ENCODE data around the gene NAXE. TPM values are rescaled to one million over a fixed set of nuclear protein-coding genes. Genes with fewer than 3 reads are reported as not detected.

NAXE gene
- total and polyA plus RNA-seq, 2 of the 13 experiments (the other 11 are each of a cell fraction or from before 2014, with no cell fraction given): 39.4 to 59.4 TPM

DNA sequence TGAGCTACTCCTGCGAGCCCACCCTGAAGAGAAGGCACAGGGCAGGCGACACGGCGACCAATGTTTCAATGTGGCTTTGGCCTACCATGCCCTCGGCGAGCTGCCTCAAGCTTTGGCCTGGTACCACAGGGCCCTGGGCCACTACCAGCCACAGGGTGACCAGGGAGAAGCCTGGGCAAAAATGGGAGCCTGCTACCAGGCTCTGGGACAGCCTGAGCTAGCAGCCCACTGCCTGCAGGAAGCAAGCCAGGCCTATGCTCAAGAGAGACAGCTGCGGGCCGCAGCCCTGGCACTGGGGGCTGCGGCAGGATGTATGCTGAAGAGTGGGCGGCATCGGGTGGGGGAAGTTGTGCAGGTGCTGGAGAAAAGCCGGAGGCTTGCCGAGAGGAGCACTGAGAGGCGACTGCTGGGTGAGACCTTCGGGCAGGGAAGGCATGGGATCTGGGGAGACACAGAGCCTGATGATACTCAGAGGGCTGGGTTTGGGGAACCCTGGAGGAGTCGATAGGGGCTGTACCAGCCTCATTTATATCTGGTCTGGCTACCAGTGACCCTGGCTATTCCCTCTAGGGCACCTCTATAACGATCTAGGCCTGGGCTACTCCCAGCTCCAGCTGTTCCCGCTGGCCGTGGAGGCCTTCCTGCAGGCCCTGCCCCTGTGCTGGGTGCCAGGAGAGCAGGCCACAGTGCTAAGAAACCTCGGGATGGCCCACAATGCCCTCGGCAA is 9.8 kb upstream of the NAXE start (continued):
- TF ChIP-seq, protein P1, sequence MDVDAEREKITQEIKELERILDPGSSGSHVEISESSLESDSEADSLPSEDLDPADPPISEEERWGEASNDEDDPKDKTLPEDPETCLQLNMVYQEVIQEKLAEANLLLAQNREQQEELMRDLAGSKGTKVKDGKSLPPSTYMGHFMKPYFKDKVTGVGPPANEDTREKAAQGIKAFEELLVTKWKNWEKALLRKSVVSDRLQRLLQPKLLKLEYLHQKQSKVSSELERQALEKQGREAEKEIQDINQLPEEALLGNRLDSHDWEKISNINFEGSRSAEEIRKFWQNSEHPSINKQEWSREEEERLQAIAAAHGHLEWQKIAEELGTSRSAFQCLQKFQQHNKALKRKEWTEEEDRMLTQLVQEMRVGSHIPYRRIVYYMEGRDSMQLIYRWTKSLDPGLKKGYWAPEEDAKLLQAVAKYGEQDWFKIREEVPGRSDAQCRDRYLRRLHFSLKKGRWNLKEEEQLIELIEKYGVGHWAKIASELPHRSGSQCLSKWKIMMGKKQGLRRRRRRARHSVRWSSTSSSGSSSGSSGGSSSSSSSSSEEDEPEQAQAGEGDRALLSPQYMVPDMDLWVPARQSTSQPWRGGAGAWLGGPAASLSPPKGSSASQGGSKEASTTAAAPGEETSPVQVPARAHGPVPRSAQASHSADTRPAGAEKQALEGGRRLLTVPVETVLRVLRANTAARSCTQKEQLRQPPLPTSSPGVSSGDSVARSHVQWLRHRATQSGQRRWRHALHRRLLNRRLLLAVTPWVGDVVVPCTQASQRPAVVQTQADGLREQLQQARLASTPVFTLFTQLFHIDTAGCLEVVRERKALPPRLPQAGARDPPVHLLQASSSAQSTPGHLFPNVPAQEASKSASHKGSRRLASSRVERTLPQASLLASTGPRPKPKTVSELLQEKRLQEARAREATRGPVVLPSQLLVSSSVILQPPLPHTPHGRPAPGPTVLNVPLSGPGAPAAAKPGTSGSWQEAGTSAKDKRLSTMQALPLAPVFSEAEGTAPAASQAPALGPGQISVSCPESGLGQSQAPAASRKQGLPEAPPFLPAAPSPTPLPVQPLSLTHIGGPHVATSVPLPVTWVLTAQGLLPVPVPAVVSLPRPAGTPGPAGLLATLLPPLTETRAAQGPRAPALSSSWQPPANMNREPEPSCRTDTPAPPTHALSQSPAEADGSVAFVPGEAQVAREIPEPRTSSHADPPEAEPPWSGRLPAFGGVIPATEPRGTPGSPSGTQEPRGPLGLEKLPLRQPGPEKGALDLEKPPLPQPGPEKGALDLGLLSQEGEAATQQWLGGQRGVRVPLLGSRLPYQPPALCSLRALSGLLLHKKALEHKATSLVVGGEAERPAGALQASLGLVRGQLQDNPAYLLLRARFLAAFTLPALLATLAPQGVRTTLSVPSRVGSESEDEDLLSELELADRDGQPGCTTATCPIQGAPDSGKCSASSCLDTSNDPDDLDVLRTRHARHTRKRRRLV (CRISPR knock-in tag; IDR thresholded peaks at IDR 0.05): no peak
- TF ChIP-seq IRX3 (CRISPR knock-in tag; IDR thresholded peaks at IDR 0.05; ENCODE audit: borderline replicate concordance, low read depth) (no peak), ZBTB8A (CRISPR knock-in tag; IDR thresholded peaks at IDR 0.05; ENCODE audit: borderline replicate concordance, low read depth) (no peak), ZNF879 (CRISPR knock-in tag; IDR thresholded peaks at IDR 0.05) (no peak), KMT2A (CRISPR knock-in tag; IDR thresholded peaks at IDR 0.05) (no peak), ARNT (IDR thresholded peaks at IDR 0.05) (no peak), POLR2G (IDR thresholded peaks at IDR 0.05; ENCODE audit: low read depth, low read length) (no peak), MTF1 (CRISPR knock-in tag; IDR thresholded peaks at IDR 0.05) (no peak), ZNF343 (CRISPR knock-in tag; IDR thresholded peaks at IDR 0.05) (no peak)
- TF ChIP-seq, protein P2, sequence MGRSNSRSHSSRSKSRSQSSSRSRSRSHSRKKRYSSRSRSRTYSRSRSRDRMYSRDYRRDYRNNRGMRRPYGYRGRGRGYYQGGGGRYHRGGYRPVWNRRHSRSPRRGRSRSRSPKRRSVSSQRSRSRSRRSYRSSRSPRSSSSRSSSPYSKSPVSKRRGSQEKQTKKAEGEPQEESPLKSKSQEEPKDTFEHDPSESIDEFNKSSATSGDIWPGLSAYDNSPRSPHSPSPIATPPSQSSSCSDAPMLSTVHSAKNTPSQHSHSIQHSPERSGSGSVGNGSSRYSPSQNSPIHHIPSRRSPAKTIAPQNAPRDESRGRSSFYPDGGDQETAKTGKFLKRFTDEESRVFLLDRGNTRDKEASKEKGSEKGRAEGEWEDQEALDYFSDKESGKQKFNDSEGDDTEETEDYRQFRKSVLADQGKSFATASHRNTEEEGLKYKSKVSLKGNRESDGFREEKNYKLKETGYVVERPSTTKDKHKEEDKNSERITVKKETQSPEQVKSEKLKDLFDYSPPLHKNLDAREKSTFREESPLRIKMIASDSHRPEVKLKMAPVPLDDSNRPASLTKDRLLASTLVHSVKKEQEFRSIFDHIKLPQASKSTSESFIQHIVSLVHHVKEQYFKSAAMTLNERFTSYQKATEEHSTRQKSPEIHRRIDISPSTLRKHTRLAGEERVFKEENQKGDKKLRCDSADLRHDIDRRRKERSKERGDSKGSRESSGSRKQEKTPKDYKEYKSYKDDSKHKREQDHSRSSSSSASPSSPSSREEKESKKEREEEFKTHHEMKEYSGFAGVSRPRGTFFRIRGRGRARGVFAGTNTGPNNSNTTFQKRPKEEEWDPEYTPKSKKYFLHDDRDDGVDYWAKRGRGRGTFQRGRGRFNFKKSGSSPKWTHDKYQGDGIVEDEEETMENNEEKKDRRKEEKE (IDR thresholded peaks at IDR 0.05): no peak
- TF ChIP-seq, protein P3, sequence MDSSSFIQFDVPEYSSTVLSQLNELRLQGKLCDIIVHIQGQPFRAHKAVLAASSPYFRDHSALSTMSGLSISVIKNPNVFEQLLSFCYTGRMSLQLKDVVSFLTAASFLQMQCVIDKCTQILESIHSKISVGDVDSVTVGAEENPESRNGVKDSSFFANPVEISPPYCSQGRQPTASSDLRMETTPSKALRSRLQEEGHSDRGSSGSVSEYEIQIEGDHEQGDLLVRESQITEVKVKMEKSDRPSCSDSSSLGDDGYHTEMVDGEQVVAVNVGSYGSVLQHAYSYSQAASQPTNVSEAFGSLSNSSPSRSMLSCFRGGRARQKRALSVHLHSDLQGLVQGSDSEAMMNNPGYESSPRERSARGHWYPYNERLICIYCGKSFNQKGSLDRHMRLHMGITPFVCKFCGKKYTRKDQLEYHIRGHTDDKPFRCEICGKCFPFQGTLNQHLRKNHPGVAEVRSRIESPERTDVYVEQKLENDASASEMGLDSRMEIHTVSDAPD (CRISPR knock-in tag; IDR thresholded peaks at IDR 0.05): no peak
- TF ChIP-seq, protein P4, sequence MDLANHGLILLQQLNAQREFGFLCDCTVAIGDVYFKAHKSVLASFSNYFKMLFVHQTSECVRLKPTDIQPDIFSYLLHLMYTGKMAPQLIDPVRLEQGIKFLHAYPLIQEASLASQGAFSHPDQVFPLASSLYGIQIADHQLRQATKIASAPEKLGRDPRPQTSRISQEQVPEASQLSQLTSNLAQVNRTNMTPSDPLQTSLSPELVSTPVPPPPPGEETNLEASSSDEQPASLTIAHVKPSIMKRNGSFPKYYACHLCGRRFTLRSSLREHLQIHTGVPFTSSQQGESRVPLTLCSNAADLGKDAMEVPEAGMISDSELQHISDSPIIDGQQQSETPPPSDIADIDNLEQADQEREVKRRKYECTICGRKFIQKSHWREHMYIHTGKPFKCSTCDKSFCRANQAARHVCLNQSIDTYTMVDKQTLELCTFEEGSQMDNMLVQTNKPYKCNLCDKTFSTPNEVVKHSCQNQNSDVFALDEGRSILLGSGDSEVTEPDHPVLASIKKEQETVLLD (CRISPR knock-in tag; IDR thresholded peaks at IDR 0.05; ENCODE audit: low read depth): no peak

Measured in HepG2 (cell line).